ENCODE data around the gene PYGO2.

The PYGO2 gene

DNA sequence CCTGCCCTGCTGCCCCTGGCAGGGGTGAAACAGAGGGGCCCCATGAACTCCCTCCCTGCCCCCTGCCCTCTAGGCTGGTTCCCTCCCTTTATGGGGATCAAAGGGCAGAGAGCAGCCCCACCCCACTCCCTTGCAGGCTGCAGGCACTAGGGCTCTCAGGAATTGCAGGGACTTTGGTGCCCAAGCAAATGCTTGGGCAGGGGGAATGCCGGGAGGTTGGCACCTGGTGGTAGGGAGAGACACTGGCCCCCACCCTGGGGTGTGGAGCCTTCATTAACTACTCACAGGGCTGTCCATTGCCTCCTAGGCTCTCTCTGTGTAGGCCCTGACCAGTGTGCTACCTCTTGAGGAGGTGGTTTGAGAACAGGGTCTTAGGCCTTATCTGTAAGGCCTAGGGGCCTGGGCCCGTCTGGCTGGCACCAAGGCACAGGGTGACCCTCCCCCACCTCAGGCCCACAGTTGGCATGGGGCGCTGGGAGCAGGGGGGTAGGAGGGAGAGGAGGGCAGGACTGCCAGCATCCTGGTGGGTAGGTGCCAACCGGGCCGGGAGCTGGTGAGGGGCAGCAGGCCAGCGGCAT is 45.8 kb upstream of the PYGO2 start:
- DNase-seq (ENCODE audit: low read depth), result no peak
- TF ChIP-seq, protein P1, sequence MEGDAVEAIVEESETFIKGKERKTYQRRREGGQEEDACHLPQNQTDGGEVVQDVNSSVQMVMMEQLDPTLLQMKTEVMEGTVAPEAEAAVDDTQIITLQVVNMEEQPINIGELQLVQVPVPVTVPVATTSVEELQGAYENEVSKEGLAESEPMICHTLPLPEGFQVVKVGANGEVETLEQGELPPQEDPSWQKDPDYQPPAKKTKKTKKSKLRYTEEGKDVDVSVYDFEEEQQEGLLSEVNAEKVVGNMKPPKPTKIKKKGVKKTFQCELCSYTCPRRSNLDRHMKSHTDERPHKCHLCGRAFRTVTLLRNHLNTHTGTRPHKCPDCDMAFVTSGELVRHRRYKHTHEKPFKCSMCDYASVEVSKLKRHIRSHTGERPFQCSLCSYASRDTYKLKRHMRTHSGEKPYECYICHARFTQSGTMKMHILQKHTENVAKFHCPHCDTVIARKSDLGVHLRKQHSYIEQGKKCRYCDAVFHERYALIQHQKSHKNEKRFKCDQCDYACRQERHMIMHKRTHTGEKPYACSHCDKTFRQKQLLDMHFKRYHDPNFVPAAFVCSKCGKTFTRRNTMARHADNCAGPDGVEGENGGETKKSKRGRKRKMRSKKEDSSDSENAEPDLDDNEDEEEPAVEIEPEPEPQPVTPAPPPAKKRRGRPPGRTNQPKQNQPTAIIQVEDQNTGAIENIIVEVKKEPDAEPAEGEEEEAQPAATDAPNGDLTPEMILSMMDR (conservative IDR thresholded peaks at IDR 0.05; ENCODE audit: low read length), result no peak
- no peak overlapping the region for H3K4me3 ChIP-seq (ENCODE audit: low read length)

DNA sequence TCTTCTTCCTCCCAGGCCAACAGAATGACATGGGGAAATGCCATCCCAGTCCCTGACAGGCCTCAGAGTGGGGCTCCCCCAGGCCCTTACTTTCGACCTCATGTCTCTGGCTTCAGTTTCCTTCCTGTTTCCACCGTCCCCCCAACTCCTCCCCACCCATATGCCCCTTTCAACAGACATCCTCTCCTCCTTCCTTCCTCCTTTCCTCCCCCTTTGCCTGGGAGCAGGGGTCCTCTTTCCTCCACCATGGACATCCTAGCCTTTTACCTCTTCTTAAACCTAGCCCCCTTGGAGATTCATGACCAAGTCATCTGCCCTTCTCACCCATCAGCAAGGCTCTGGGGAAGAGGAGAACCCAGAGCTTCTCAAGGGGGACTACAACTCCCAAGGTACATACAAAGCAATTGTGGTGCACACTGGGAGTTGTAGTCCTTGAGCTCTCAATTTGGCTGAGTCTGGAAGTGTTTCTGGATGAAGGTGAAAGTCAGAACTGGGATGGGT is 45.1 kb upstream of the PYGO2 start:
- no peak for DNase-seq (ENCODE audit: low read depth)
- H3K4me3 ChIP-seq (ENCODE audit: low read length), result no peak overlapping the region
- TF ChIP-seq, protein P1 (conservative IDR thresholded peaks at IDR 0.05; ENCODE audit: low read length), result no peak

GRCh38 chr1:155005076-155006011 is 43.8 kb upstream of the PYGO2 start:
- DNase-seq (ENCODE audit: low read depth), result peak; percentile 56
- peak overlapping the region; percentile 96 for H3K4me3 ChIP-seq (ENCODE audit: low read length)
- TF ChIP-seq, protein P1 (conservative IDR thresholded peaks at IDR 0.05; ENCODE audit: low read length), result no peak

DNA sequence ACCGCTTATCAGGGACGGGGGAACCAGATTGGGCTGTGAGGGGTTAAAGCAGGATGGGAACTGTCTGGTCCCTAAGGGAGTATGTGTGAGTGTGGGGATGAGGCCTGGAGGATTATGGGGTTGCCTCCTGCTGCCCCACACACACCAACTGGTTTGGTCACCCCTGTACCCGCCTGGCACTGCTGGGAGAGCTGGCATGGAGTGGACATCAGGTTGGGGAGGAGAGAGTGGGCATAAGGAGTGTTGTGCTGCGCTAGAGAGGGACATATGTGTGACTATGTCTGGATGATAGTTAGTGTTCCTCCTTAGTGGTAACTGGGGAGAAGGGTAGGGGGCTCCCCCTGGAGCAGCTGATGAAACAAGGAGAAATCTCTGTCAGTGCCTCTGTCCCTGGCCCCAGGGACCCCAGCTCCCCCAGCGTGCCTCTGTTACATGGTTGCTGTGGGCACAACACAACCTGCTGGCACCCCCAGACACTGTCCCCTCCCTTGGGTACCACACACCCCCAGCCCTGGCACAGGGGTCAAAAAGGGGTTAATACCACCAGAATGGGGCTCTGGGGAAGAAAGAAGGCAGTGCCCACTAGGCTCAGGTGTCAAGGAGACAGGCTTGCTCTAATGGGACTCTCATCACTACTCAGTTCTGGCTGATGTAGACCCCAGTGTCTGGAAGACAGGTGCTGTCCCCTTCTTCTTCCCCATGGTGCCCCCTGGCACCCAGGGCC is 42.9 kb upstream of the PYGO2 start:
- no peak for DNase-seq (ENCODE audit: low read depth)
- peak overlapping the region; percentile 96 for H3K4me3 ChIP-seq (ENCODE audit: low read length)
- TF ChIP-seq, protein P1 (conservative IDR thresholded peaks at IDR 0.05; ENCODE audit: low read length), result no peak

GRCh38 chr1:155003766-155004351 is 42.3 kb upstream of the PYGO2 start:
- peak; percentile 53 for DNase-seq (ENCODE audit: low read depth)
- H3K4me3 ChIP-seq (ENCODE audit: low read length), result peak overlapping the region; percentile 96
- TF ChIP-seq, protein P1 (conservative IDR thresholded peaks at IDR 0.05; ENCODE audit: low read length), result no peak

DNA sequence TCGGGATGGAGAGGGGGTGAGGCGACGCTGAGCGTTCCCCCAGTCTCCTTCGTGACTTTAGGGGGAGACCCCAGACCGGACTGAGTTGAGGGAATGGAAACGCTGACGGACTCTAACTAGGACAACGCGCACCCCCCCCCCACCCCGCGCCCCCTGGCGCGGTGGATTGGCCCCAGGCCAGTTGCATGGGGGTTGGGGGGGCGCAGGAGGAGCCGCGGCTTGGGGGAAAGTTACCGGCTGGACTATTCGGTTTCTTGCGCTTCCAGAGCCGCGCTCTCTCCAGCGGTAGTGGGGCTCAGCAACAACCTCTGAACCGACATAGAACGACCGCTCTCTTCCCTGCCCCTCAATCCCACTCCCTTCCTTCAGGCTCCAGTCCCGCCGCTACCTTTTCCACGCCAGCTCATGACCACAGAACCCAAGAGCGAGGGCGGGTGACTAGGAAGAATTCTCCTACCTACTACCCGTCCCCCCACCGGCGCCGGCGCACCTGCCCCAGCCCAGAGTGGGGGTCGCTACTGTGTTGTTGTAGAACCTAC is 41.7 kb upstream of the PYGO2 start:
- no peak for DNase-seq (ENCODE audit: low read depth)
- peak overlapping the region; percentile 96 for H3K4me3 ChIP-seq (ENCODE audit: low read length)
- TF ChIP-seq, protein P1 (conservative IDR thresholded peaks at IDR 0.05; ENCODE audit: low read length), result no peak

All from AG10803 (cell line).